ENCODE data around the gene MCM3.
A peak's percentile ranks its signal among the peaks of the same experiment; 100 is the strongest.

The MCM3 gene

DNA sequence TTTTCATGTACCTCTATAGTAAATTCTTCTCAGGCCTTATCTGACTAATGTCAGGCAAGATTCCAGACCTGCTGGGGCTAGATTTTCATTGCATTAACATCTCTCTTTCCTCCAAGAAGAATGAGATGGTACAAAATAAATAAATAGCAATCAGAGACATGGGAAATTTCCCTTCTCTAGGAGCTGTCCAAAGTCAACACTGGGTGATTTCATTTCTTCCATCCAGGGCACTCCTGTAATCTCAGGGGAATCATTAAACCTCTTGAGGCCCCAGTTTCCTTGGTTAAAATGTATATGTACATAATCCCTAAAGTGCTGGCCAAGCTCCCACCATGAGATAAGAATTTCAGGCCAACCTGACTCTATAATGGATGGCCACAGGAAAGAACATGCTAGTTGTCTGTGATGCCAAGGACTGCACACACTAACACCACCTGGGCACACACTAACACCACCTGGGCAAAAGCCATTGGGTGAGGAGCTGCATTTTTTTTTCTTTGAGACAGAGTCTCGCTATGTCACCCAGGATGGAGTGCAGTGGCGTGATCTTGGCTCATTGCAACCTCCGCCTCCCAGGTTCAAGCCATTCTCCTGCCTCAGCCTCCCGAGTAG is 41.2 kb downstream of the MCM3 start (continued):
- TF ChIP-seq ZSCAN16 (tag by site-specific recombination; IDR thresholded peaks at IDR 0.05) (0 out of 2 replicates have a peak, but pooled peaks have one; percentile 14), ZNF555 (tag by site-specific recombination; conservative IDR thresholded peaks at IDR 0.05) (no peak; the same call in 1 of the 2 replicates), ZNF548 (tag by site-specific recombination; IDR thresholded peaks at IDR 0.05) (no peak), ZNF776 (tag by site-specific recombination; IDR thresholded peaks at IDR 0.05; ENCODE audit: borderline replicate concordance) (no peak), ZNF37A (tag by site-specific recombination; IDR thresholded peaks at IDR 0.05) (0 out of 2 replicates have a peak, but pooled peaks have one; percentile 50), ZNF175 (tag by site-specific recombination; IDR thresholded peaks at IDR 0.05) (no peak), ZSCAN23 (tag by site-specific recombination; IDR thresholded peaks at IDR 0.05) (peak; percentile 96), TCF7L2 (IDR thresholded peaks at IDR 0.05; ENCODE audit: borderline replicate concordance, low read depth, low read length) (peak; percentile 80)
- TF ChIP-seq, protein P1, sequence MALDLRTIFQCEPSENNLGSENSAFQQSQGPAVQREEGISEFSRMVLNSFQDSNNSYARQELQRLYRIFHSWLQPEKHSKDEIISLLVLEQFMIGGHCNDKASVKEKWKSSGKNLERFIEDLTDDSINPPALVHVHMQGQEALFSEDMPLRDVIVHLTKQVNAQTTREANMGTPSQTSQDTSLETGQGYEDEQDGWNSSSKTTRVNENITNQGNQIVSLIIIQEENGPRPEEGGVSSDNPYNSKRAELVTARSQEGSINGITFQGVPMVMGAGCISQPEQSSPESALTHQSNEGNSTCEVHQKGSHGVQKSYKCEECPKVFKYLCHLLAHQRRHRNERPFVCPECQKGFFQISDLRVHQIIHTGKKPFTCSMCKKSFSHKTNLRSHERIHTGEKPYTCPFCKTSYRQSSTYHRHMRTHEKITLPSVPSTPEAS (tag by site-specific recombination; IDR thresholded peaks at IDR 0.05): peak; percentile 90
- TF ChIP-seq, protein P2, sequence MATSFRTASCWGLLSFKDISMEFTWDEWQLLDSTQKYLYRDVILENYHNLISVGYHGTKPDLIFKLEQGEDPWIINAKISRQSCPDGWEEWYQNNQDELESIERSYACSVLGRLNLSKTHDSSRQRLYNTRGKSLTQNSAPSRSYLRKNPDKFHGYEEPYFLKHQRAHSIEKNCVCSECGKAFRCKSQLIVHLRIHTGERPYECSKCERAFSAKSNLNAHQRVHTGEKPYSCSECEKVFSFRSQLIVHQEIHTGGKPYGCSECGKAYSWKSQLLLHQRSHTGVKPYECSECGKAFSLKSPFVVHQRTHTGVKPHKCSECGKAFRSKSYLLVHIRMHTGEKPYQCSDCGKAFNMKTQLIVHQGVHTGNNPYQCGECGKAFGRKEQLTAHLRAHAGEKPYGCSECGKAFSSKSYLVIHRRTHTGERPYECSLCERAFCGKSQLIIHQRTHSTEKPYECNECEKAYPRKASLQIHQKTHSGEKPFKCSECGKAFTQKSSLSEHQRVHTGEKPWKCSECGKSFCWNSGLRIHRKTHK (tag by site-specific recombination; IDR thresholded peaks at IDR 0.05): no peak
- TF ChIP-seq, protein P3, sequence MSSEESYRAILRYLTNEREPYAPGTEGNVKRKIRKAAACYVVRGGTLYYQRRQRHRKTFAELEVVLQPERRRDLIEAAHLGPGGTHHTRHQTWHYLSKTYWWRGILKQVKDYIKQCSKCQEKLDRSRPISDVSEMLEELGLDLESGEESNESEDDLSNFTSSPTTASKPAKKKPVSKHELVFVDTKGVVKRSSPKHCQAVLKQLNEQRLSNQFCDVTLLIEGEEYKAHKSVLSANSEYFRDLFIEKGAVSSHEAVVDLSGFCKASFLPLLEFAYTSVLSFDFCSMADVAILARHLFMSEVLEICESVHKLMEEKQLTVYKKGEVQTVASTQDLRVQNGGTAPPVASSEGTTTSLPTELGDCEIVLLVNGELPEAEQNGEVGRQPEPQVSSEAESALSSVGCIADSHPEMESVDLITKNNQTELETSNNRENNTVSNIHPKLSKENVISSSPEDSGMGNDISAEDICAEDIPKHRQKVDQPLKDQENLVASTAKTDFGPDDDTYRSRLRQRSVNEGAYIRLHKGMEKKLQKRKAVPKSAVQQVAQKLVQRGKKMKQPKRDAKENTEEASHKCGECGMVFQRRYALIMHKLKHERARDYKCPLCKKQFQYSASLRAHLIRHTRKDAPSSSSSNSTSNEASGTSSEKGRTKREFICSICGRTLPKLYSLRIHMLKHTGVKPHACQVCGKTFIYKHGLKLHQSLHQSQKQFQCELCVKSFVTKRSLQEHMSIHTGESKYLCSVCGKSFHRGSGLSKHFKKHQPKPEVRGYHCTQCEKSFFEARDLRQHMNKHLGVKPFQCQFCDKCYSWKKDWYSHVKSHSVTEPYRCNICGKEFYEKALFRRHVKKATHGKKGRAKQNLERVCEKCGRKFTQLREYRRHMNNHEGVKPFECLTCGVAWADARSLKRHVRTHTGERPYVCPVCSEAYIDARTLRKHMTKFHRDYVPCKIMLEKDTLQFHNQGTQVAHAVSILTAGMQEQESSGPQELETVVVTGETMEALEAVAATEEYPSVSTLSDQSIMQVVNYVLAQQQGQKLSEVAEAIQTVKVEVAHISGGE (tag by site-specific recombination; conservative IDR thresholded peaks at IDR 0.05; ENCODE audit: low read depth): no peak

DNA sequence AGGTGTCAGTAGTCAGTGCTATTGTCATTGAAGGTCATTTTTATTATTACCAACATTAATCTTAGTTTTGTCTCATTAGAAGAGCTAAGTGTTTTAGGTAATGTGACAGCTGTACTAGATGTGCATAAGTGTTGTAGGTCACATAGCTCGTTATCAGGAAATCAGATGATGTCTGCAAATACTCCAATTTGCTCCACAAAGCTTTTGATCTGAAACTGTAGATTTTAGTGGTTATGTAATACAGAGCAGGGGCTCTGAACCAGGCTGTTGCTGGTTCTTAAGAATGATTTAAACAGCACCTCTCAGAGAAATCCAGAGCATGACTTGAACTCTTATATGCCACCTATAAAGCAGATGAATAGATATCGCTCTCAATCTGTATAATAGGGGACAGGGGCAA is 42.7 kb downstream of the MCM3 start:
- peaks cover 19% of the 10 kb centered on the region for H3K4me1 ChIP-seq (ENCODE audit: control insufficient read depth, insufficient read depth, low read length)
- CTCF ChIA-PET: interaction anchor here (0.8 to 4.4 kb wide), 6 partner anchors 9 to 357 kb away, joined by 3 to 39 read pairs (median 13); no protein-coding TSS in a partner anchor
- no peaks in the 10 kb centered on the region for H3K9me3 ChIP-seq (ENCODE audit: control insufficient read depth, insufficient read depth, low read depth, low read length)
- POLR2A ChIA-PET: no interaction called here
- no peaks in the 10 kb centered on the region for H3K36me3 ChIP-seq (ENCODE audit: control insufficient read depth in 2 of 2, insufficient read depth in 1 of 2, low read length in 2 of 2)
- no peak overlapping the region for H3K4me3 ChIP-seq (ENCODE audit: low read depth, low read length)
- no peak overlapping the region for H3K27ac ChIP-seq (ENCODE audit: extremely low read depth, low read depth, low read length)
- TF ChIP-seq ZBTB21 (tag by site-specific recombination; IDR thresholded peaks at IDR 0.05): no peak
- no peak for TF ChIP-seq ZNF837 (tag by site-specific recombination; IDR thresholded peaks at IDR 0.05)
- no peak for TF ChIP-seq ZNF624 (tag by site-specific recombination; IDR thresholded peaks at IDR 0.05)
- TF ChIP-seq, protein P4, sequence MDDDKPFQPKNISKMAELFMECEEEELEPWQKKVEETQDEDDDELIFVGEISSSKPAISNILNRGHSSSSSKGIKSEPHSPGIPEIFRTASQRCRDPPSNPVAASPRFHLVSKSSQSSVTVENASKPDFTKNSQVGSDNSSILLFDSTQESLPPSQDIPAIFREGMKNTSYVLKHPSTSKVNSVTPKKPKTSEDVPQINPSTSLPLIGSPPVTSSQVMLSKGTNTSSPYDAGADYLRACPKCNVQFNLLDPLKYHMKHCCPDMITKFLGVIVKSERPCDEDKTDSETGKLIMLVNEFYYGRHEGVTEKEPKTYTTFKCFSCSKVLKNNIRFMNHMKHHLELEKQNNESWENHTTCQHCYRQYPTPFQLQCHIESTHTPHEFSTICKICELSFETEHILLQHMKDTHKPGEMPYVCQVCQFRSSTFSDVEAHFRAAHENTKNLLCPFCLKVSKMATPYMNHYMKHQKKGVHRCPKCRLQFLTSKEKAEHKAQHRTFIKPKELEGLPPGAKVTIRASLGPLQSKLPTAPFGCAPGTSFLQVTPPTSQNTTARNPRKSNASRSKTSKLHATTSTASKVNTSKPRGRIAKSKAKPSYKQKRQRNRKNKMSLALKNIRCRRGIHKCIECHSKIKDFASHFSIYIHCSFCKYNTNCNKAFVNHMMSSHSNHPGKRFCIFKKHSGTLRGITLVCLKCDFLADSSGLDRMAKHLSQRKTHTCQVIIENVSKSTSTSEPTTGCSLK (tag by site-specific recombination; IDR thresholded peaks at IDR 0.05): no peak
- TF ChIP-seq, protein P5, sequence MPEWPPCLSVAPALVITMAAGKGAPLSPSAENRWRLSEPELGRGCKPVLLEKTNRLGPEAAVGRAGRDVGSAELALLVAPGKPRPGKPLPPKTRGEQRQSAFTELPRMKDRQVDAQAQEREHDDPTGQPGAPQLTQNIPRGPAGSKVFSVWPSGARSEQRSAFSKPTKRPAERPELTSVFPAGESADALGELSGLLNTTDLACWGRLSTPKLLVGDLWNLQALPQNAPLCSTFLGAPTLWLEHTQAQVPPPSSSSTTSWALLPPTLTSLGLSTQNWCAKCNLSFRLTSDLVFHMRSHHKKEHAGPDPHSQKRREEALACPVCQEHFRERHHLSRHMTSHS (tag by site-specific recombination; IDR thresholded peaks at IDR 0.05): no peak
- no peak for TF ChIP-seq KLF9 (tag by site-specific recombination; IDR thresholded peaks at IDR 0.05; ENCODE audit: low read depth)
- no peak for TF ChIP-seq ZNF138 (tag by site-specific recombination; IDR thresholded peaks at IDR 0.05; ENCODE audit: borderline replicate concordance)
- TF ChIP-seq, protein P6, sequence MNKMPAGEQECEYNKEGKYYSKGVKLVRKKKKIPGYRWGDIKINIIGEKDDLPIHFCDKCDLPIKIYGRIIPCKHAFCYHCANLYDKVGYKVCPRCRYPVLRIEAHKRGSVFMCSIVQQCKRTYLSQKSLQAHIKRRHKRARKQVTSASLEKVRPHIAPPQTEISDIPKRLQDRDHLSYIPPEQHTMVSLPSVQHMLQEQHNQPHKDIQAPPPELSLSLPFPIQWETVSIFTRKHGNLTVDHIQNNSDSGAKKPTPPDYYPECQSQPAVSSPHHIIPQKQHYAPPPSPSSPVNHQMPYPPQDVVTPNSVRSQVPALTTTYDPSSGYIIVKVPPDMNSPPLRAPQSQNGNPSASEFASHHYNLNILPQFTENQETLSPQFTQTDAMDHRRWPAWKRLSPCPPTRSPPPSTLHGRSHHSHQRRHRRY (tag by site-specific recombination; IDR thresholded peaks at IDR 0.05): no peak
- TF ChIP-seq, protein P7, sequence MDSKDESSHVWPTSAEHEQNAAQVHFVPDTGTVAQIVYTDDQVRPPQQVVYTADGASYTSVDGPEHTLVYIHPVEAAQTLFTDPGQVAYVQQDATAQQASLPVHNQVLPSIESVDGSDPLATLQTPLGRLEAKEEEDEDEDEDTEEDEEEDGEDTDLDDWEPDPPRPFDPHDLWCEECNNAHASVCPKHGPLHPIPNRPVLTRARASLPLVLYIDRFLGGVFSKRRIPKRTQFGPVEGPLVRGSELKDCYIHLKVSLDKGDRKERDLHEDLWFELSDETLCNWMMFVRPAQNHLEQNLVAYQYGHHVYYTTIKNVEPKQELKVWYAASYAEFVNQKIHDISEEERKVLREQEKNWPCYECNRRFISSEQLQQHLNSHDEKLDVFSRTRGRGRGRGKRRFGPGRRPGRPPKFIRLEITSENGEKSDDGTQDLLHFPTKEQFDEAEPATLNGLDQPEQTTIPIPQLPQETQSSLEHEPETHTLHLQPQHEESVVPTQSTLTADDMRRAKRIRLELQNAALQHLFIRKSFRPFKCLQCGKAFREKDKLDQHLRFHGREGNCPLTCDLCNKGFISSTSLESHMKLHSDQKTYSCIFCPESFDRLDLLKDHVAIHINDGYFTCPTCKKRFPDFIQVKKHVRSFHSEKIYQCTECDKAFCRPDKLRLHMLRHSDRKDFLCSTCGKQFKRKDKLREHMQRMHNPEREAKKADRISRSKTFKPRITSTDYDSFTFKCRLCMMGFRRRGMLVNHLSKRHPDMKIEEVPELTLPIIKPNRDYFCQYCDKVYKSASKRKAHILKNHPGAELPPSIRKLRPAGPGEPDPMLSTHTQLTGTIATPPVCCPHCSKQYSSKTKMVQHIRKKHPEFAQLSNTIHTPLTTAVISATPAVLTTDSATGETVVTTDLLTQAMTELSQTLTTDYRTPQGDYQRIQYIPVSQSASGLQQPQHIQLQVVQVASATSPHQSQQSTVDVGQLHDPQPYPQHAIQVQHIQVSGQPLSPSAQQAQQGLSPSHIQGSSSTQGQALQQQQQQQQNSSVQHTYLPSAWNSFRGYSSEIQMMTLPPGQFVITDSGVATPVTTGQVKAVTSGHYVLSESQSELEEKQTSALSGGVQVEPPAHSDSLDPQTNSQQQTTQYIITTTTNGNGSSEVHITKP (tag by site-specific recombination; IDR thresholded peaks at IDR 0.05): no peak
- TF ChIP-seq ZBTB20 (tag by site-specific recombination; IDR thresholded peaks at IDR 0.05): peak; percentile 45; the same call in 1 of the 2 replicates
- TF ChIP-seq RBAK (tag by site-specific recombination; IDR thresholded peaks at IDR 0.05): no peak
